ENCODE results near the gene ITPR2.

The ITPR2 gene

DNA sequence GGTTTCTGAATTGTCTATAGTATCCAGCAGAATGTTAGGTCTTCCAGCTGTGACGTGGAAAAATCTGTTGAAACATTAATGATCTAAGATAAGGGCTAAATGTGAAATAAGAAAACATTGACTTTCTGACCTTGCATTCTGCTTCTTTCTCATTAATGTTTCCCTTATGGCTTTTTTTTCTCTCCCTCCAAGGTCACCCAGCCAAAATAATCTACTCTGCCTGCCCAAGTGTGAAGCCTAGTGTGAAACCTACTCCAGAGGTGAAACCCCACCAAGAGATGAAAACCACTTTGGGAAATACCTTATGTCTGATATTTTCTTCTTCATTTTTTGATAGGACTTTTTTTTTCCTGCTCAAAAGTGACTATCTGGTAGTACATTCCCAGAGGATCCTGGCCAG is 529.6 kb downstream of the ITPR2 start:
- no peak for DNase-seq (ENCODE audit: low read depth in 2 of 2)

DNA sequence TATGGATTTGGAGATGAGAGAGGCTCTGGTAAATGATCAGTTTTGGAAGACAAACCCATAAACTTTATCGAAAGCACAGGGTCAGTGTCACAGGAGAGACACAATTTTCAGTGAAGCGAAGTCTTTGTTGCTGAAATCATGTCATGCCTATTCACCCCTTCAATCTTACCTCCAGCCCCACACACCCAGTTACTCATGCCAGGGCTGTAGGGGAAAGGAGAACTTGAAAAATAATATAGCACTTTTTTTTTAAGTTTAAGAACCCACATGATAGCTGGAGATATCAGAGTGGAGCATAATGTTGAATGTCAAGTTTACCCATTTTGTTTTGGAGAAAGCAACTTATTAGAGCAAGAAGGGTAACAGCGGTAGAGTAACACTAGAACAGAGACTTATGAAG is 530.2 kb downstream of the ITPR2 start:
- DNase-seq (ENCODE audit: low read depth in 2 of 2), result no peak

DNA sequence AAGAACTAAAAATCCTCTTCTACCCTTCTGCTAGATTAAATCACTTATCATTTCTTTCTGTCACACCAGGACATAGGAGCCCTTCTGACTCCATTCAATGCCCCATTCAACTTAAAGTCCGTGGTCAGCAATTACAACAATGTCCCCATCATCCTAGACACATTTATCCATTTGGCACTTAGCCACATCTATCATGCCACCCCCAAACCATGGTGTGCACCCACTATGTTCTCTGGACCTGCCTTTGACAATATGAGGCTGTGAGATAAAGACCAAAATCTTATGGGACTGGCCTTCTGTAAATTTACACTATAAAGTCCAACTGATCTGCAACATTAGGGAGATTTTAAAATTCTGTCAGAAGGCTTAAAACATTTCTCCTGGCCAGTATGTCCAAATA is 533.2 kb downstream of the ITPR2 start:
- DNase-seq (ENCODE audit: low read depth in 2 of 2), result no peak

DNA sequence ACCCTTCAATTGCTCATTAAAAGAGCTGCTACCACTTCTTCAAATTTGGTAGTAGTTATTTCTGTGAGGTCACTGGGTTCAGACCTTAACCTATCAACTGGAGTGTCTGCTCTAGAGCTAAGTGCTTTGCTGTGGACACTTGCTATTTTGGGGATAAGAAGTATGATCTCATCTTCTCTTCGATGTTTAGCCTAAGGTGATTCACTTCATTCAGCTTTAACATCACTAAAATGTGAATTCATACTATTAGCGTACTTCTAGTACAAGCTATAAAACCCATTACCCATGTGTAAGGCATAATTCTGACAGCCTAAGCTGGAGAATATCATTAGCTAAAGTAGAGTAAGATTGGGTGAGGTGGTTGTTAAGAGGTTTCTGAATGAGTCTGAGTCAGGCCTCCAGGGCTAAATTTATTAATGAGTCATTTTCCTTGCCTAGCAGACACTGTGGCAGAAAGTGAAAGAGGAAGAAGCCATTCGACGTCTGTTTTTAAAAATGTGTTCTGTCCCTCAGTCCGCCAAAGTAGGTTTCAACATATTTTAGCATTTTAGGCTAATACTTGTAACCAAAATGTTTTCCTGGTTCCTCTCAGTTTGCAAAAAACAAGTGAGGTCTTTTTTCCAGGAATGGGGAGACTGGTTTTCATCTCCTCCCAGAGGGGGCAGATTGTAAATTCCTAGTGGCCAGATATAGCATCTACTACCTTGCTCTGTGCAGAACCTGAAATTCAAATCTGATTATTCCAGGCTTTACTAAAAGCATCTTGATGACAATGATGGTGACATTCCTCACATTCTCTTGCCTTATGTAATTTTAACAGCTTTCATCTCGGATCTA is 534.0 kb downstream of the ITPR2 start:
- no peak for DNase-seq (ENCODE audit: low read depth in 2 of 2)

DNA sequence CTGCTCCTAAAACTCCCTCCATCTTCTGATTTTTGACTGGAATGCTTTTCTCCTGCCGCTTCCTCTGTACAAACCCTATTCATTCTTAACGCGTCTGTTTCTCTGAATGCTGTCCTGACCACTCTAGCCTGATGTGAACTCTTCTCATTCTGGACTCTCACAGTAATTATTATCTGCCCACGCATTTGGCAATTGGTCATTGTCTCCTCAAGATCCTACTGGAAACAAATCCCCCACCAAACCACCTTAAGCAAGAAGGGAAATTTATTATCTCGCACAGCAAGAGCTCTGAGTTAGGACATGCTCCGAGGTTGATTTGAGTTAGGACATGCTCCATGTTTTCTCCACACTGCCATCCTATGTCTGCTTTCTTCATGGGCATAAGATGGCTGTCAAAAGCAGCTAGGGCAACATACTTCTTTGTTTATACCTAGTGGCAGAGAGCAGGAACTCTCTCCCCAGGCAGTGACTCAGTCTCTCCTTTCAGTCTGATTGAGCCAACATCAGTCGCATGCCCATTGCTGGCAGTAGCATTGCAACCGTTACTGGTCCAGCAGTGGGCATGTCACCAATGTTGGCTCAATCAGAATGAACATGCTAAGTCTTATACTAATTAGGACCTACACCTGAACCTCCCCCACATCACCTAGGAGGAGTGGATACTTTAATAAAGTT is 535.5 kb downstream of the ITPR2 start:
- DNase-seq (ENCODE audit: low read depth in 2 of 2), result no peak

DNA sequence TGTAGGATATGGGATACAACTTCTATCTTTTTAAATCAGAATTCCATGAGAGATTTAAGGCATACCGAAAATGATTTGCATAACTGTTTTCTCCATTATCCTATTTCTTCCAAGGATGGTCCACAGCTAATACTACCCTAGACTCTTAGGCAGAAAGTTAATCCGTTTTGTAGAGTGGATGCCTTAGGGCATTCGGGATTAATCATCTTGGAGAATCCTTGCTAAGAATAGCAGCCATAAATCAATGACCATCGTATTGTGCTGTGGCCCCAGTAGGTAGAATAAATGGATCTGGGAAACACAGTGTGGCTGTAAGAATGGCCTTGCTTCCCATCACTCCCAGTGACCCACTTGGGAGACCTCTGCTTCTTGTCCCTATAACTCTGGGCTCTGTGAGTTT is 538.0 kb downstream of the ITPR2 start:
- DNase-seq (ENCODE audit: low read depth in 2 of 2), result no peak

DNA sequence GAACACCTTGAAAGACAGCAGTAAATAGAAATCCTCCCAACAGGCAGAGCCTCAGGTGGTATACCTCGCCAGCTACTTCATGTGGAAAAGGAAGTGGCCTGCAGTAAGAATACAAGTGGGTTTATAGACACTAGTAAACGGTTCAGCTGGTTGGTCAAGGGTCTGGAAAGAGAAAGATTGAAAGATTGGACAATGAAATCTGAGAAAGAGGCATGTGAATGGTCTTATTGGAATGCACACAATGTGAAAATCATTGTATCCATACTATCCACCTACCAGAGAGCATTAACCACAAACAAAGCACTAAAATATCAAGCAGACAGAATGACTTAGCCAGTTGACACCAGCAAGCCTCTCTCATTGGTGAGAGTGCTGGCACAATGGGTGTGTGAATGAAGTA is 539.4 kb downstream of the ITPR2 start:
- no peak for DNase-seq (ENCODE audit: low read depth in 2 of 2)

DNA sequence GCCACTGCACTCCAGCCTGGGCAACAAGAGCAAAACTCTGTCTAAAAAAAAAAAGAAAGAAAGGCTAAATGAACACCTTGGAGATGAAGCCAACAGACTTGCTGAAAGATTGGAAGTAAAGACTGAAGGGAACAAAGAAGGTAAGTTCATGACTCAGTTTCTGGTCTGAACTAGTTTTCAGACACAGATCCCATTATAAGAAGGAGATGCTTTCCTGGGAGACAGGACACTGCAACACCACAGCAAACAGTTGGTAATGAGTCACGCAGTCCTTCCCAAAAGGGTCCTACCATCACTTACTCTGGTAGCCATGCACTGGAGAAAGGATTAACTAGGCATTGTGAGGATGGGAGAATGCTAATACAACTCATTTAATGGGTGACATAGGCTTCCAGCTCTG is 540.4 kb downstream of the ITPR2 start:
- no peak for DNase-seq (ENCODE audit: low read depth in 2 of 2)

DNA sequence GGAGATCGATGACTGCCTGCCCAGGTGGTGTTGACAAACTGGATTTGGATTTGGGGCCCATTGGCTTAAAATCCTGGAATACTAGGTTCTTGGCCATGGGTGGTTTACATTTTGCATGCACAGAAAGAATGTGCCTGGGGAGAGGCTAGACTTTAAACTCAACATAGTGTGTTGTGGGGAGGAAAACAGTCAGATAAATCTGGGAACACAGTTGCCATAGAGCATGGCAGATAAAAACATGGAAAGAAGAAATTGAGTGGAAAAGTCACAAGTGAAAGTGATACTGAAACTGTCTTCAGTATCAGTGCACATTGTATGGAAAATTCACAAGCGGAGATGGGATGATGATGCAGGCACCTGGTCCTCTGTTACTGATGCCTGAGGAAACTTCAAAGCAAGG is 542.4 kb downstream of the ITPR2 start:
- DNase-seq (ENCODE audit: low read depth in 2 of 2), result no peak

DNA sequence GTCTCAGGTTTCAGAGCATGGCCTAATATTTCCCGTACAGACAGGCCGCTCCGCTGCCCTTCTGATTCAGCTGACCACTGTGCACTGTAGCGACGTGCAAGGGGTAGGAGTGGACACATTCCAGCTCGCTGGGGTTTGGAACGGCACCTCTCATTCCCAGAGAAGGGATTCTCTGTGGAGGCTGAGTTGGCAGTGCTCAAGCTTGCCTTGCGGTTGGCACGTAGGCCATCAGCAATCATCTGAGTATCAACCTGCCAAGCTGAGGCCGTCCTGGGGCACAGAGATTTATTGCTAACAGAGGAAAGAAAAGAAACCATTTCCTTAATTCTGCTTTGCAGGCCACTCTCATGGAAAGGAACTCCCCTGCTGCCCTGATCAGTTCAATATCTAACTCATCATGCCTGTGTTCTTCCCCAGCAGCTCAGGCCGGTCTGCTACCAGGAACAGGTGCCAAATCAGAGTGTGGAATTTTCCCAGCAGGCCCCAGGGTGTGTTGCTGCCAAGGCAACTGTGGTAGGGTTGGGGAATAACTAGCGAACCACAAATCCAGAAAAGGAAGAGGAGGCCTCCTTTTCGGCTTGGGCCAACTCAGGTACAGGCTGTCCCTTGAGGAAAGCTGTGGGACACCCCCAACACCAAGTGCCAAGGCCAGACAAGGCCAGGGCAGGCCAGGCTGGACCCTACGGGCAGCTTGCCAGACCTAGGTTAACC is 545.2 kb downstream of the ITPR2 start:
- DNase-seq (ENCODE audit: low read depth in 2 of 2), result no peak
